ENCODE measurements around the gene IRF8. TPM values are rescaled to one million over a fixed set of nuclear protein-coding genes. Genes with fewer than 3 reads are reported as not detected.

Gene IRF8
- total RNA-seq, 1 donor from 2014 or later: 19.8 TPM

DNA sequence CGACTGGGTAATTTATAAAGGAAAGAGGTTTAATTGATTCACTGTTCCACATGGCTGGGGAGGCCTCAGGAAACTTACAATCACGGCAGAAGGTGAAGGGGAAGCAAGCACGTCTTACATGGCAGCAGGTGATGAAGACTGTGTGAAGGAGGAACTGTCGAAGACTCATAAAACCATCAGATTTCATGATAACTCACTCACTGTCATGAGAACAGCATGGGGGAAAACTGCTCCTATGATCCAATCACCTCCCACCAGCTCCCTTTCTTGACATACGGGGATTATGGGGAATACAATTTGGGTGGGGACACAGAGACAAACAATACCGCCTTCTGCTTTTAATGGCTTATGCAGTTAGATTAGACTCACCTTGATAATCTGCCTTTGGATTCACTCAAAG lies 19.4 kb upstream of the IRF8 start:
- Histone ChIP-seq H3K27ac (ENCODE audit: low read depth, low read length) (no peak overlapping the region), H3K9me3 (ENCODE audit: control insufficient read depth in 3 of 3, low read length in 3 of 3) (no peaks in the 10 kb centered on the region), H3K9ac (ENCODE audit: low read depth in 1 of 3, low read length in 3 of 3) (no peak overlapping the region), H3K4me1 (ENCODE audit: control insufficient read depth in 3 of 3, insufficient read depth in 3 of 3, low read length in 3 of 3) (no peaks in the 10 kb centered on the region), H3K36me3 (ENCODE audit: control insufficient read depth in 3 of 3, insufficient read depth in 3 of 3, low read length in 3 of 3) (no peaks in the 10 kb centered on the region), H3K27me3 (ENCODE audit: control insufficient read depth in 3 of 3, insufficient read depth in 3 of 3, low read length in 3 of 3) (peaks cover 0 to 20% (median 13%) of the 10 kb centered on the region in 3 donors), H3K4me3 (ENCODE audit: low read length in 3 of 3) (no peak overlapping the region)

DNA sequence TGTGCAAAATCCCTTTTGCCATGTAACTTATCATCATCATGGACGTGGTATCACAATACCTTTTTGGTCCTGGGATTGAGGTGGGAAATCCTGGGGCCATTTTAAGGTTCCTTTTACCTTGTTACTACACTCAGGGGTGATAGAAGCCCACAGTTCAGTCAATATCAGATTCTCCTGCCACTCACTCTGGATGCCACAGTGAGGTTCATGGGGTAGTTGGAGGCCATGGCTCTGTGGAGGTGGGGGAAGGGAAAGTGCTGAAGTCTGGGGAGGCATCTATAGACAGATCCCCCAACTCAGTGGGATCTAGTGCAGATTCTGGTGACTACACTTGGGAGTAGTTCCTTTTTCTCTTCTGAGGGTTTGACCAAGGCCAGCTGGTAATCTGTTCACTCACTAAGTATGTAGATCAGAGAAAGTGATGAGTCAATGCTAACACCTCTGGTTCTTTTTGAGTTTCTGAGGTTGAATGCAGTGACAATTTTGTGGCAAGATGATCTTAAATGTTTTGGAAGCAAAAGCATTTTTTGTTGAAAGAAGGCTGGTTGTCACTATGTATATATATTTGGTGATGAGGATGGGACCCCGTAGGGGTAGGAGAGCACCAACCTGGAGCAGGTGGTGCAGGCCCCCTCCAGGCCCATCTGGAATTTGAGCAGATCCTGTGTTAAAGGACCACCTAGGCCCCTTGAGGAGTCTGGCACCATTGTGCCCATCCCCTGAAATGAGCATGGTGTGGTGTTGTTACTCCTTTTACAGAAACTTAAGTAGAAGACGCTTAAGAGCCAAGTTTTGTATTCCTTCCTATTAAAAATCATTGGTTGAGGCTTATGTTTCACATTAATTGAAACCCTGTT lies 18.8 kb upstream of the IRF8 start:
- Histone ChIP-seq H3K27ac (ENCODE audit: low read depth, low read length) (no peak overlapping the region), H3K27me3 (ENCODE audit: control insufficient read depth in 3 of 3, insufficient read depth in 3 of 3, low read length in 3 of 3) (peaks cover 0 to 26% (median 18%) of the 10 kb centered on the region in 3 donors), H3K9me3 (ENCODE audit: control insufficient read depth in 3 of 3, low read length in 3 of 3) (no peaks in the 10 kb centered on the region), H3K4me1 (ENCODE audit: control insufficient read depth in 3 of 3, insufficient read depth in 3 of 3, low read length in 3 of 3) (no peaks in the 10 kb centered on the region), H3K4me3 (ENCODE audit: low read length in 3 of 3) (no peak overlapping the region), H3K36me3 (ENCODE audit: control insufficient read depth in 3 of 3, insufficient read depth in 3 of 3, low read length in 3 of 3) (no peaks in the 10 kb centered on the region), H3K9ac (ENCODE audit: low read depth in 1 of 3, low read length in 3 of 3) (no peak overlapping the region)

DNA sequence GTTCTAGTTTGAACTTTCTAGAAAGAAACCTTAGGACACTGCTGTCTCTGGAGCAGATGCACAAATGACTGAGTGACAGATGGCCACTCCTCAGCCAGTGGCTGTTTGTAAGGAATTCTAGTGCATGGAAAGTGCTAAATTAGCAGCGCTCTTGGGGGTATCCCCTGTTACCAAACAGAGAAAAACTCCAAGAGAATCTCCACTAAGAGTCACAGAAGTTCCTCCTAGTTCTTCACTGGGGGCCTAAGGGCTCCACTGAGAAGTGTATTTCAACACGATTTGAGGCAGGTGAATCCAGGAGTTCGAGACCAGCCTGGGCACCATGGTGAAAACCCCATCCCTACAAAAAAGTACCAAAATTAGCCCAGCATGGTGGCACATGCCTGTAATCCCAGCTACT lies 18.1 kb upstream of the IRF8 start:
- Histone ChIP-seq H3K4me3 (ENCODE audit: low read length in 3 of 3) (no peak overlapping the region), H3K4me1 (ENCODE audit: control insufficient read depth in 3 of 3, insufficient read depth in 3 of 3, low read length in 3 of 3) (no peaks in the 10 kb centered on the region), H3K27ac (ENCODE audit: low read depth, low read length) (no peak overlapping the region), H3K27me3 (ENCODE audit: control insufficient read depth in 3 of 3, insufficient read depth in 3 of 3, low read length in 3 of 3) (peaks cover 0 to 31% (median 19%) of the 10 kb centered on the region in 3 donors), H3K9me3 (ENCODE audit: control insufficient read depth in 3 of 3, low read length in 3 of 3) (no peaks in the 10 kb centered on the region), H3K9ac (ENCODE audit: low read depth in 1 of 3, low read length in 3 of 3) (no peak overlapping the region), H3K36me3 (ENCODE audit: control insufficient read depth in 3 of 3, insufficient read depth in 3 of 3, low read length in 3 of 3) (no peaks in the 10 kb centered on the region)

DNA sequence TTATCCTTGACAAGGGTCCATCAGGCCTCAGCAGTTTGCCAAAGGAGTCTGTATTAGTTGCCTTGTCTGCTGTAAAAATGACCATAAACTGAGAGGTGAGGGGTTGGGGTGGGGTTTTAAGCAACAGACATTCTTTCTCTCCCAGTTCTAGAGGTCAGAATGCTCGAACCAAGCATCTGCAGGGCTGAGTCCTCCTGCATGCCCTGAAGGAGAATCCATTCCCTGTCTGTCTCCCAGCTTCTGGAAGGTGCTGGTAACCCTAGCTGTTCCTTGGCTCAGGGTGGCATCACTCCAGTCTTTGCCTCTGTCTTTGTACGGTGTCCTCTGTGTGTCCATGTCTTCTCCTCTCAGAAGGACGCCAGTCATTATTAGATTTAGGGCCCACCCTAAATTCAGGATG lies 17.5 kb upstream of the IRF8 start:
- H3K4me3 ChIP-seq (ENCODE audit: low read length in 3 of 3): no peak overlapping the region
- no peaks in the 10 kb centered on the region for H3K9me3 ChIP-seq (ENCODE audit: control insufficient read depth in 3 of 3, low read length in 3 of 3)

DNA sequence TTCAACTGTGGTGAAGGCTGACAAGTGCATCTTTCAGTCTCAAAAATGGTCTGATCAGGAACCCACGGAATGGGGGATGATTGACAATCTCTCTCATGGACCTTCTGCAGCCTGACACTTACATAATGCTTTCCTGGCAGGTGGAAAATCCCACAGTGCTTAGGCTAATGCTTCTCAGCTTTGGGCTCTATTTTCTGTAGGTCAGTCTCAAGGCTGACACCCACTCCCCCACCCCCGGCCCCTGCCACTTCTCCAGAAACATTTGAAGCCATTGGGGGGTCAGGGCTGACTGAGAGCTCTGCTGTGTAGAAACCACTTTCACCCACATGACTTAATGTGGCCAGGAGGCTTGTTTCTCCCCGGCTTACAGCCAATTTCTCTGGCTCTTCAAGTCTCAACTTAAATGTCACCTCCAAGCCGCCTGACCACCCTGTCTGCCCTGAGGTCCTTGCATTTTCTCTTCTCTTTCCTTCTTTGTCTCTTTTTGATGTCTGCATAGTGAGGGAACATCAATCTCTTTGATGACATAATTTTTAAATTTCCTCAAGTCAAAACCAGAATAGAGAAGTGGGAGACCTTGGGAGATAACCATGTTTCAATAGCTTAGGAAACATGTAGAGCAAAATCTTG lies 16.7 kb upstream of the IRF8 start:
- H3K9ac ChIP-seq (ENCODE audit: low read depth in 1 of 3, low read length in 3 of 3): no peak overlapping the region
- no peaks in the 10 kb centered on the region for H3K4me1 ChIP-seq (ENCODE audit: control insufficient read depth in 3 of 3, insufficient read depth in 3 of 3, low read length in 3 of 3)
- no peak overlapping the region for H3K27ac ChIP-seq (ENCODE audit: low read depth, low read length)
- no peaks in the 10 kb centered on the region for H3K9me3 ChIP-seq (ENCODE audit: control insufficient read depth in 3 of 3, low read length in 3 of 3)
- H3K27me3 ChIP-seq (ENCODE audit: control insufficient read depth in 3 of 3, insufficient read depth in 3 of 3, low read length in 3 of 3): peaks cover 0 to 33% (median 25%) of the 10 kb centered on the region in 3 donors
- no peak overlapping the region for H3K4me3 ChIP-seq (ENCODE audit: low read length in 3 of 3)
- H3K36me3 ChIP-seq (ENCODE audit: control insufficient read depth in 3 of 3, insufficient read depth in 3 of 3, low read length in 3 of 3): no peaks in the 10 kb centered on the region

More for the DNA sequence above, 17.5 kb upstream of the IRF8 start:
- Histone ChIP-seq H3K36me3 (ENCODE audit: control insufficient read depth in 3 of 3, insufficient read depth in 3 of 3, low read length in 3 of 3) (no peaks in the 10 kb centered on the region), H3K27ac (ENCODE audit: low read depth, low read length) (no peak overlapping the region), H3K9ac (ENCODE audit: low read depth in 1 of 3, low read length in 3 of 3) (no peak overlapping the region), H3K4me1 (ENCODE audit: control insufficient read depth in 3 of 3, insufficient read depth in 3 of 3, low read length in 3 of 3) (no peaks in the 10 kb centered on the region), H3K27me3 (ENCODE audit: control insufficient read depth in 3 of 3, insufficient read depth in 3 of 3, low read length in 3 of 3) (peaks cover 0 to 32% (median 19%) of the 10 kb centered on the region in 3 donors)

DNA sequence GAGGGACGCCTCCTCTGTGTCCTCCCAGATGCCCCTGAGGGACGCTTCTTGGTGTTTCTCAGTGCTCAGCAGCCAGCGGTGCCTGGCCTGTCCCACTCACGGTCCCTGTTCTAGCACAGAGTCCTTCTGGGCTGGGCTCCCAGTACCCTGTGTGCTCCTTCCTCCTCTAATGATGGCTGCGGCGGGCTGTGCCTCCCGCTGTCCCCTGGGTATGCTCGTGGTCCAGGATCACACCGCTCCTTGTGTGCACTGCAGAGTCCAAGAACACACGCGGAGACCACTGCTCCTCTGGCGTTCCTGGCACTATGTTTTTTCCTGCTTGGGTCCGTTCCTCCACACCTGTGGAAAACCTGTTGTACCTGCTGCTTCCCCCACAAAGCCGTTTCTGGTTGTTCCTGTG lies 15.1 kb upstream of the IRF8 start:
- Histone ChIP-seq H3K9me3 (ENCODE audit: control insufficient read depth in 3 of 3, low read length in 3 of 3) (no peaks in the 10 kb centered on the region), H3K4me1 (ENCODE audit: control insufficient read depth in 3 of 3, insufficient read depth in 3 of 3, low read length in 3 of 3) (no peaks in the 10 kb centered on the region), H3K9ac (ENCODE audit: low read depth in 1 of 3, low read length in 3 of 3) (no peak overlapping the region), H3K27me3 (ENCODE audit: control insufficient read depth in 3 of 3, insufficient read depth in 3 of 3, low read length in 3 of 3) (peaks cover 0 to 32% (median 23%) of the 10 kb centered on the region in 3 donors), H3K36me3 (ENCODE audit: control insufficient read depth in 3 of 3, insufficient read depth in 3 of 3, low read length in 3 of 3) (no peaks in the 10 kb centered on the region), H3K4me3 (ENCODE audit: low read length in 3 of 3) (no peak overlapping the region), H3K27ac (ENCODE audit: low read depth, low read length) (no peak overlapping the region)

DNA sequence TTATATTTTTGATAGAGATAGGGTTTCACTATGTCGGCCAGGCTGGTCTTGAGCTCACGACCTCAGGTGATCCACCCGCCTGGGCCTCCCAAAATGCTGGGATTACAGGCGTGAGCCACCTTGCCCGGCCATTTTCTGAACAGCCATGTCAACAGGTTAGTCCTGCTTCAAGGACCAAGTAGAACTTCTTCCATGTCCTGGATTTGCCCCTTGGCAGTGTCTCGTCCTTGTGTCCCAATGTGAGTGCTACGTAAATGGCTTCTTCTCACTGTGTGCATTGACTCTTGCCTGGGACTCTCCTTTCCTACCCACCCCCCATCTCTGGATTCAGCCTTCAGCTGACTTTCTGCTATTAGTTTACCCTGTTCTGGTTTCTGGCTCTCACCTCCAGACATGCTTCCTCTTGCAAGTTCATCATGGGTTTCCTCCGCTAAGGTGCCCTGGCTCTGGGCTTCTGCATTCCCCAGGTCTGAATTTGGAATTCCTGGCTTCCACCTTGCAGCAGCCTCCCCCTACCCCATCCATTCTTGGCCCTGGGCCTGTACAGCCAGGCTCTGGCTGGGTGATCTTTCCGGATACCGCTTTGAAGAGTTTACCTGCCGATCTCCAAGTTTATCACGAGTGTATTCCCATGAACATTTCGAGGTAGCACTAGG lies 14.0 kb upstream of the IRF8 start:
- peaks cover 0 to 38% (median 20%) of the 10 kb centered on the region in 3 donors for H3K27me3 ChIP-seq (ENCODE audit: control insufficient read depth in 3 of 3, insufficient read depth in 3 of 3, low read length in 3 of 3)
- H3K4me3 ChIP-seq (ENCODE audit: low read length in 3 of 3): no peak overlapping the region
- no peaks in the 10 kb centered on the region for H3K9me3 ChIP-seq (ENCODE audit: control insufficient read depth in 3 of 3, low read length in 3 of 3)

DNA sequence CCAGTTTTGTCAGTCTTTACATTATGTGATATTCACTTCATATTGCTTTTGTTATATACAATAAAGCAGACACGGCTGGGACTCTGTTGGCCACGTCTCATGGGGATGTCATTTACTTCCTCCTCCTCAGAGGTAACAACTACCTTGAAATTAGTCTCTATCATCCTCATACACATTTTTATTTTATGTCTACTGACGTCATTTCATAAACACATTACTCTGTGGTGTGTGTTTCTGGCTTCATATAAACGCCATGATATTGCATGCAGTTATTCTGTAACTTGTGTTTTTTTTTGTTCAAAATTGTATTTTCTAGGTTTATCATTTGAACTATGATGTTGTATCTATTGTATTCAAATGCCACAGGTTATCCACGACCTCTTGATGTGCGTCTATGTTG lies 13.4 kb upstream of the IRF8 start:
- H3K9me3 ChIP-seq (ENCODE audit: control insufficient read depth in 3 of 3, low read length in 3 of 3): no peaks in the 10 kb centered on the region
- no peak overlapping the region for H3K4me3 ChIP-seq (ENCODE audit: low read length in 3 of 3)
- no peaks in the 10 kb centered on the region for H3K4me1 ChIP-seq (ENCODE audit: control insufficient read depth in 3 of 3, insufficient read depth in 3 of 3, low read length in 3 of 3)
- no peak overlapping the region for H3K27ac ChIP-seq (ENCODE audit: low read depth, low read length)
- H3K9ac ChIP-seq (ENCODE audit: low read depth in 1 of 3, low read length in 3 of 3): no peak overlapping the region
- peaks cover 0 to 38% (median 20%) of the 10 kb centered on the region in 3 donors for H3K27me3 ChIP-seq (ENCODE audit: control insufficient read depth in 3 of 3, insufficient read depth in 3 of 3, low read length in 3 of 3)
- H3K36me3 ChIP-seq (ENCODE audit: control insufficient read depth in 3 of 3, insufficient read depth in 3 of 3, low read length in 3 of 3): no peaks in the 10 kb centered on the region

More for the DNA sequence above, 14.0 kb upstream of the IRF8 start:
- no peaks in the 10 kb centered on the region for H3K36me3 ChIP-seq (ENCODE audit: control insufficient read depth in 3 of 3, insufficient read depth in 3 of 3, low read length in 3 of 3)
- no peak overlapping the region for H3K27ac ChIP-seq (ENCODE audit: low read depth, low read length)
- no peak overlapping the region for H3K9ac ChIP-seq (ENCODE audit: low read depth in 1 of 3, low read length in 3 of 3)
- no peaks in the 10 kb centered on the region for H3K4me1 ChIP-seq (ENCODE audit: control insufficient read depth in 3 of 3, insufficient read depth in 3 of 3, low read length in 3 of 3)

DNA sequence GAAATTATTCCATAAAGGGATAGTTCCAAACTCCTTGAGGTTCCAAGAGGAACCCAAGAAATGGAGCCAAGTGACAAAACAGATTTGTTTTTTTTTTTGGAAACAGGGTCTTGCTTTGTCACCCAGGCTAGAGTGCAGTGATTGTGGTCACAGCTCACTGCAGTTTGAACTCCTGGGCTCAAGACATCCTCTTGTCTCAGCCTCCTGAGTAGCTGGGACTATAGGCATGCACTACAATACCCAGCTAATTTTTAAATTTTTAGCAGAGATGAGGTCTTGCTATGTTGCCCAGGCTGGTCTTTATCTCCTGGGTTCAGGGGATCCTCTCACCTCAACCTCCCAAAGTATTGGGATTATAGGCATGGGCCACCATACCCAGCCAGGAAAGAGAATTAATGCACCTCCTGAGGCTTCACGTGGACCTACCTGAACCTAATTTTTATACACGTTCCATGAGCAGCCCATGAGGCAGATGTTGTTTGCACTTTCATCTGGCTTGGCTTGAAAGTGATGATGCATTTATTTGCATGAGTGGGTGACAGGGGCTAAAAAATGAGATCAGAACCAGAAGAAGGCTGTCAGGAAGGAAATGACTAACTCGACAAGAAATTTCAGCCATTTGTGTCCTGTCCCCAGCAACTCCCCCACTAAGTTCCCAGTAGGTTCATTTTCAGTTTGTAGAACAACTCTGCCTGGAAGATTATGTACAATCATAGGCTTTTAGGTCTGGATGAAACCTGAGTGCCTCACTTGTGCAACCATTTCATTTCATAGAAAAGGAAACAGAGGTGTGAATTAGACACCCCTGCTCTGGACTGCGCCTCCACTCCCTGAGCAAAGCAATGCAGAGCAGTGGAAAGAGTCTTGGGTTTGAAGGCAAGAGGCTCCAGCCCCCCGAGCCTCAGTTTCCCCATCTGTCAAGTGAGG lies 10.3 kb upstream of the IRF8 start:
- Histone ChIP-seq H3K4me1 (ENCODE audit: control insufficient read depth in 3 of 3, insufficient read depth in 3 of 3, low read length in 3 of 3) (no peaks in the 10 kb centered on the region), H3K4me3 (ENCODE audit: low read length in 3 of 3) (no peak overlapping the region), H3K9ac (ENCODE audit: low read depth in 1 of 3, low read length in 3 of 3) (no peak overlapping the region), H3K9me3 (ENCODE audit: control insufficient read depth in 3 of 3, low read length in 3 of 3) (no peaks in the 10 kb centered on the region), H3K27ac (ENCODE audit: low read depth, low read length) (no peak overlapping the region), H3K36me3 (ENCODE audit: control insufficient read depth in 3 of 3, insufficient read depth in 3 of 3, low read length in 3 of 3) (no peaks in the 10 kb centered on the region), H3K27me3 (ENCODE audit: control insufficient read depth in 3 of 3, insufficient read depth in 3 of 3, low read length in 3 of 3) (peaks cover 3 to 34% (median 28%) of the 10 kb centered on the region in 3 donors)
